Sigmoid colon (tissue), 7 donors: Measurements from ENCODE around the gene SLC51B. TPM values are rescaled to one million over a fixed set of nuclear protein-coding genes. Genes with fewer than 3 reads are reported as not detected.

Source experiments
- DNase-seq: peaks from one replicate; pipeline ENCODE4 v3.0.0-alpha.2; 2019
- H3K27ac ChIP-seq, 4 donors: fragments of 200-600 bp; sonication (generic); one replicate each; pipeline ENCODE4 v1.5.1; 2016 to 2019; ENCODE audit warnings: mild to moderate bottlenecking in 1 of 4
- H3K27me3 ChIP-seq, 3 donors: fragments of 200-600 bp; sonication (generic); one replicate each; pipeline ENCODE4 v1.5.1; 2019; ENCODE audit warnings: mild to moderate bottlenecking in 1 of 3
- H3K36me3 ChIP-seq, 4 donors: fragments of 200-600 bp; sonication (generic); one replicate each; pipeline ENCODE4 v1.5.1; 2016 to 2019
- H3K4me1 ChIP-seq, 4 donors: fragments of 200-600 bp; sonication (generic); one replicate each; pipeline ENCODE4 v1.5.1; 2017 to 2019
- H3K4me3 ChIP-seq, 4 donors: fragments of 200-600 bp; sonication (generic); one replicate each; pipeline ENCODE4 v1.5.1; 2017 to 2019; ENCODE audit warnings: mild to moderate bottlenecking in 2 of 4, moderate library complexity in 1 of 4
- H3K9me3 ChIP-seq, 4 donors: fragments of 200-600 bp in 3 of 4; sonication (generic) in 3 of 4; one replicate each; pipeline versions ENCODE4 v1.5.1 to v1.6.1; 2013 to 2019
- EP300 ChIP-seq, 4 donors: sonication (generic); formaldehyde crosslinking; IDR thresholded peaks; one replicate each; pipeline ENCODE4 v1.6.1; 2017; ENCODE audit warnings: antibody characterized with exemption in 4 of 4
- POLR2A ChIP-seq, 2 donors: fragments of 450-650 bp; IDR thresholded peaks; one replicate each; pipeline ENCODE4 v1.6.1; 2016; ENCODE audit warnings: antibody characterized with exemption in 2 of 2, mild to moderate bottlenecking in 2 of 2, moderate library complexity in 2 of 2
- POLR2AphosphoS5 ChIP-seq, 4 donors: sonication (generic); formaldehyde crosslinking; IDR thresholded peaks; one replicate each; pipeline ENCODE4 v1.6.1; 2017; ENCODE audit warnings: antibody characterized with exemption in 4 of 4
- WGBS, 2 donors: extraction: QIAGEN DNeasy Blood & Tissue Kit; methylation state at CpG; one replicate each; pipeline ENCODE4 v1.1.7; 2013; 5-methylcytosine and 5-hydroxymethylcytosine counted together
- intact Hi-C: fragments of 100-400 bp; cut with DNase I; formaldehyde crosslinking; loops from one replicate; pipeline ENCODE4 v1.15.1; 2023
- polyA plus RNA-seq, 3 donors: library from polyadenylated mRNA; stranded (reverse); fragments of 200-250 nt; gene quantifications; one replicate each; pipeline ENCODE4 v1.2.3, GENCODE V29; 2013
- total RNA-seq, 4 donors: library from RNA; depleted of rRNA; stranded (reverse); fragments of >200 nt; gene quantifications; one replicate each; pipeline ENCODE4 v1.1.0, GENCODE V29; 2016
- TF ChIP-seq, protein P1 (sequence below), 4 experiments: fragments of 450-650 bp in 3 of 4; fragments of 200-600 bp in 1 of 4; IDR thresholded peaks; one replicate each; pipeline ENCODE4 v1.5.1; 2016 to 2019; ENCODE audit warnings: antibody characterized with exemption in 4 of 4, mild to moderate bottlenecking in 3 of 4, moderate library complexity in 2 of 4
- donor health status: healthy with polysubstance abuse.
- donor health status: Bipolar disorder and iron deficiency.
- donor health status: healthy.

Gene SLC51B
- total and polyA plus RNA-seq, 7 donors, result 76.3 to 92.5 (median 77.0) TPM; not detected in 4

DNA sequence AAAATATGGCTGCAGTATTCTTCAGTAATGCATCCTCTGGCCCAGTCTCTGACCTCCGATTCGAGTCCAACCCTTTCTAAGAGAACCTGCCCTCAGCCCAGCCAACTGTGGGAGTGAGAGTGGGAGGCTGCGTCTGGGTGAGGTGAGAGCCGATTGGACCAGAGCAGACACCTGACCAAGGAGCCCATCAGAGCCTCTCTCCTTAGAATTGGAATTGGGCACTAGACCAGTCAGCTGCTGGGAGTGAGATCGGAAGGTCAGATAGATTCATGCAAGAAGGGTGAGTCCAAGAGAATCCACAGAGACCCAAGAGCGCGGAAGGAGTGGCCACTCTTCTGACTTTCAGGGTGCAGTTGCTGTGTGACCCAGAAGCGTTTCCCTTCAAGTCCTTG is 12.4 kb downstream of the SLC51B start:
- intact Hi-C loops, result no loop called here
- peaks cover 0 to 52% (median 22%) of the 10 kb centered on the region in 4 donors for H3K36me3 ChIP-seq
- no peaks in the 10 kb centered on the region for H3K9me3 ChIP-seq
- no peak overlapping the region for H3K4me3 ChIP-seq
- peaks cover 0 to 46% (median 37%) of the 10 kb centered on the region in 4 donors for H3K4me1 ChIP-seq
- H3K27me3 ChIP-seq, result no peaks in the 10 kb centered on the region
- WGBS, 2 donors, result 94 to 98% methylated on average over 8 of the region's 8 CpGs
- peak; percentile 43 for DNase-seq
- H3K27ac ChIP-seq, result peak overlapping the region in 3 of 4 donors; percentile 3 to 95 (median 4)
- TF ChIP-seq POLR2A (IDR thresholded peaks at IDR 0.05) (no peak), EP300 (IDR thresholded peaks at IDR 0.05) (no peak), POLR2AphosphoS5 (IDR thresholded peaks at IDR 0.05) (no peak)
- TF ChIP-seq, protein P1, sequence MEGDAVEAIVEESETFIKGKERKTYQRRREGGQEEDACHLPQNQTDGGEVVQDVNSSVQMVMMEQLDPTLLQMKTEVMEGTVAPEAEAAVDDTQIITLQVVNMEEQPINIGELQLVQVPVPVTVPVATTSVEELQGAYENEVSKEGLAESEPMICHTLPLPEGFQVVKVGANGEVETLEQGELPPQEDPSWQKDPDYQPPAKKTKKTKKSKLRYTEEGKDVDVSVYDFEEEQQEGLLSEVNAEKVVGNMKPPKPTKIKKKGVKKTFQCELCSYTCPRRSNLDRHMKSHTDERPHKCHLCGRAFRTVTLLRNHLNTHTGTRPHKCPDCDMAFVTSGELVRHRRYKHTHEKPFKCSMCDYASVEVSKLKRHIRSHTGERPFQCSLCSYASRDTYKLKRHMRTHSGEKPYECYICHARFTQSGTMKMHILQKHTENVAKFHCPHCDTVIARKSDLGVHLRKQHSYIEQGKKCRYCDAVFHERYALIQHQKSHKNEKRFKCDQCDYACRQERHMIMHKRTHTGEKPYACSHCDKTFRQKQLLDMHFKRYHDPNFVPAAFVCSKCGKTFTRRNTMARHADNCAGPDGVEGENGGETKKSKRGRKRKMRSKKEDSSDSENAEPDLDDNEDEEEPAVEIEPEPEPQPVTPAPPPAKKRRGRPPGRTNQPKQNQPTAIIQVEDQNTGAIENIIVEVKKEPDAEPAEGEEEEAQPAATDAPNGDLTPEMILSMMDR (IDR thresholded peaks at IDR 0.05), result no peak

DNA sequence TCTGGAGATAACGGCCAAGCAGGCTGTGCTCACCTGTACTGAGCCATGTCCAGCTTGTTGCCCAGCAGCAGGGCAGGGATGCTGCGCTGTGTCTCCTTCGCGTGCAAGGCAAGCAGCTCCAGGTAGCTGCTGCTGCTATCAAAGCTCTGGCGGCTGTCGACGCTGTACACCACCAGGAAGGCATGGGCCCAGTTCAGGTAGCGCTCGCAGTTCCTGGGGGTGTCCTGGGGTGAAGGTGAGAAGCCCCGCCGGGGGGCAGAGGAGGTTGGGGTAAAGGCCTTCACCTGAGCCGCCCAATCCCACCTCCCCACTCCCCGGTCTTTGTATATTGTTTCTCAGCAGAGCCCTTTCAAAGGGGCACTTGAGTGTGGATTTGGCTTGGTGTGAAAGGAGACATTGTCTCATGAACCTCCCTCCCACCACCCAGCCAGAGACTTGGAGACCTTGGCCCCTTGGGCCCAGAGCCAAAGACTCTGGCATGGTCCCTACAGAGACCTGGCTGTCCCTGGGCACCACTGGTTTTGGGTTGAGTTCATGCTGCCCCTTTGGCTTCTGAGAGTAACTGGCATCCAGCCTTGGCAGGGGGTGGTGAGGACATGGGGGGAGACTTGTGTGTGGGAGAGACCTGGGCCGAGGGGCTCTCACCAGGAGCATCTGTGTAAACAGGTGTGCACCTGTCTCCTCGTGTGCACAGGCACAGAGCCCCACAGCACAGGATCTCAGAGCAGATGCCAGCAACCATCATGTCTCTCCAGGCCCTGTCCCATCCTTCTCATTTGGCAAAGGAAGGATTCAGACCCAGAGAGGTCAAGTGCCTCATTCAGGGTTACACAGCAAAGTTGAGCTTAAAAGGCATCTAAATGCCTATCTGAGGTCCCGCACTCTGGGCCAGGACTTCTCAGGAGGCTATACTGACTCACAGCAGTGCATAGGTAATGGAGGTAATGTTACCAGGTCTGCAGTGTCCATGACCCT is 13.5 kb downstream of the SLC51B start:
- intact Hi-C loops, result no loop called here
- Histone ChIP-seq H3K27me3 (no peaks in the 10 kb centered on the region), H3K4me3 (no peak overlapping the region), H3K36me3 (peaks cover 0 to 48% (median 20%) of the 10 kb centered on the region in 4 donors), H3K9me3 (no peaks in the 10 kb centered on the region), H3K27ac (peak overlapping the region; percentile 73 to 96 (median 89)), H3K4me1 (peaks cover 0 to 58% (median 47%) of the 10 kb centered on the region in 4 donors)
- TF ChIP-seq POLR2A (IDR thresholded peaks at IDR 0.05) (no peak), POLR2AphosphoS5 (IDR thresholded peaks at IDR 0.05) (no peak), EP300 (IDR thresholded peaks at IDR 0.05) (no peak)
- TF ChIP-seq, protein P1 (IDR thresholded peaks at IDR 0.05), result no peak
- peak; percentile 63 for DNase-seq
- 86 to 88% methylated on average over 16 of the region's 16 CpGs for WGBS, 2 donors

DNA sequence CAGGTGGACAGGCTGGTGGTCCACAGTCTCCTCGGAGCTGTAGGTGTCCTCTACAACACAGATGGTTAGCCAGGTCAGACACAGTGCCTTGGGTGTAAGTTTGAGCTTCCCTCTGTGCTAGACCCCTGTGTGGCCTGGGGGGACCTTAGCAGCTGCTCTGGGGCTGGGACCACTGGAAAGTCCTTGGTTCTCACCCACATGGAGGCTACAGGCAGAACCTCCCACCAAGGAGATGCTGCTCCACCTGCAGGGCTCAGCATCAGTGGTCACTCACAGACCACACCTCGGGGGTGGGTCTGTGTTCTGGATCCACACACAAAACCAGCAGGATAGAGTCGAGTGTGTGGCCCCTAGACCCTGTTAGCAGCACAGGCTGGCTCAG is 14.2 kb downstream of the SLC51B start:
- H3K27ac ChIP-seq, result peak overlapping the region; percentile 73 to 96 (median 89)
- WGBS, 2 donors, result 80 to 86% methylated on average over 3 of the region's 3 CpGs
- TF ChIP-seq POLR2AphosphoS5 (IDR thresholded peaks at IDR 0.05), result no peak
- no peak for TF ChIP-seq POLR2A (IDR thresholded peaks at IDR 0.05)
- TF ChIP-seq EP300 (IDR thresholded peaks at IDR 0.05), result no peak
- TF ChIP-seq, protein P1 (IDR thresholded peaks at IDR 0.05), result no peak
- H3K27me3 ChIP-seq, result no peaks in the 10 kb centered on the region
- H3K9me3 ChIP-seq, result no peaks in the 10 kb centered on the region
- peak; percentile 52 for DNase-seq
- no peak overlapping the region for H3K4me3 ChIP-seq
- intact Hi-C loops, result no loop called here
- peaks cover 0 to 41% (median 17%) of the 10 kb centered on the region in 4 donors for H3K36me3 ChIP-seq
- peaks cover 0 to 61% (median 48%) of the 10 kb centered on the region in 4 donors for H3K4me1 ChIP-seq

DNA sequence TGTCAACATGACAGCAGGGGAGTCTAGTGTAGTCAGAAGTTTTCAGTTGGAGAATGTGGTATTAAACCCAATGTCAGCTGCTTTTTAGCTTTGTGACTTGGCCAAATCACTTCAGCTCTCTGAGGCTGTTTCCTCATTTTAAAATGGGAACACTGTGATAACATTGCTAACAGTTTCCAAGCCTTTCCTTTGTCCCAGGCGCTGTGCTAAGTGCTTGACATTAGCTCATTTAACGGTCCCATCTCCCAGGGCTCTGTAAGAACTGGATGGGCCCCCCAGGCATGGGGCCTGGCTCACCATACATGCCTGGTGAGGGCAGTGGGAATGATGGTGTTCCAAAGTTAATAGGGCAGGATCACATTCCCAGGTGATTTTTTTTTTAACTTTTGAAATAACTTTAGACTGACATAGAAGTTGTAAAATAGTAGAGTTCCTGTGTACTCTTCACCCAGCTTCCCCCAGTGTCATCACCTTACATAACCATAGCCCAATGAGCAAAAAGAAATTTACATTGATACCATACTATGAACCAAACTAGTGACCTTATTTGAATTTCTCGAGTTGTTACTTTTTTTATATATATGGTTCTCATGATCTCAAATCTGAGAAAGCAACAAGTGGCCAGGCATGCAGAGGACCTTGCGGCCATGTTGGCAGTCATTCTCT is 14.9 kb downstream of the SLC51B start:
- intact Hi-C loops, result no loop called here
- no peak overlapping the region for H3K4me3 ChIP-seq
- WGBS, 2 donors, result 88 to 92% methylated on average over 4 of the region's 4 CpGs
- DNase-seq, result peak; percentile 27
- peaks cover 0 to 61% (median 45%) of the 10 kb centered on the region in 4 donors for H3K4me1 ChIP-seq
- peak overlapping the region; percentile 73 to 96 (median 89) for H3K27ac ChIP-seq
- no peaks in the 10 kb centered on the region for H3K9me3 ChIP-seq
- H3K27me3 ChIP-seq, result no peaks in the 10 kb centered on the region
- TF ChIP-seq EP300 (IDR thresholded peaks at IDR 0.05), result no peak
- TF ChIP-seq, protein P1 (IDR thresholded peaks at IDR 0.05), result no peak
- no peak for TF ChIP-seq POLR2AphosphoS5 (IDR thresholded peaks at IDR 0.05)
- no peak for TF ChIP-seq POLR2A (IDR thresholded peaks at IDR 0.05)
- peaks cover 0 to 40% (median 14%) of the 10 kb centered on the region in 4 donors for H3K36me3 ChIP-seq
